GM12874 (cell line): ENCODE measurements around the gene RFK.

Experiments
- TF ChIP-seq, protein P1 (sequence below): IDR thresholded peaks from 2 replicates; pipeline ENCODE4 v1.5.1; 2011; ENCODE audit warnings: low read depth, mild to moderate bottlenecking, control low read depth, low read length, moderate library complexity; ENCODE audit not compliant: insufficient read depth

The RFK gene

DNA sequence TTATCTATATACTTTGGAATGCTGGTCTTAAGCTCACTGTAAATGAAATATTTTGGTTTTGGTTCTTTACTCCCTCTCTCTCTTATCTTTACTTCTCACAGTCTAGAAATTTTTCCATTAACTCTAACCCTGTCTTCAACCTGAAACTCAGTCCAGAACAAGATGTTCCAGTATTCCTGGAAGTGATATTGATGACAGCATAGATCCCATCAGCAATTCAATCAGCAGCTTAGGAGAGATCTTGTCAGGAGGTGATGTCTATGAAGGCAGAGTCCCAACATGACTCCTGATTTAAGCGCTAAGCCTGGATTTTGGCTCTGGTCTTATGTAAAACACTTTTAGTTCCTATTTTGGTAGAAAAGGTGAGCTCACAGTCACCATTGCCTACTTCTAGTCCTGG, 52.6 kb downstream of the RFK start:
- TF ChIP-seq, protein P1, sequence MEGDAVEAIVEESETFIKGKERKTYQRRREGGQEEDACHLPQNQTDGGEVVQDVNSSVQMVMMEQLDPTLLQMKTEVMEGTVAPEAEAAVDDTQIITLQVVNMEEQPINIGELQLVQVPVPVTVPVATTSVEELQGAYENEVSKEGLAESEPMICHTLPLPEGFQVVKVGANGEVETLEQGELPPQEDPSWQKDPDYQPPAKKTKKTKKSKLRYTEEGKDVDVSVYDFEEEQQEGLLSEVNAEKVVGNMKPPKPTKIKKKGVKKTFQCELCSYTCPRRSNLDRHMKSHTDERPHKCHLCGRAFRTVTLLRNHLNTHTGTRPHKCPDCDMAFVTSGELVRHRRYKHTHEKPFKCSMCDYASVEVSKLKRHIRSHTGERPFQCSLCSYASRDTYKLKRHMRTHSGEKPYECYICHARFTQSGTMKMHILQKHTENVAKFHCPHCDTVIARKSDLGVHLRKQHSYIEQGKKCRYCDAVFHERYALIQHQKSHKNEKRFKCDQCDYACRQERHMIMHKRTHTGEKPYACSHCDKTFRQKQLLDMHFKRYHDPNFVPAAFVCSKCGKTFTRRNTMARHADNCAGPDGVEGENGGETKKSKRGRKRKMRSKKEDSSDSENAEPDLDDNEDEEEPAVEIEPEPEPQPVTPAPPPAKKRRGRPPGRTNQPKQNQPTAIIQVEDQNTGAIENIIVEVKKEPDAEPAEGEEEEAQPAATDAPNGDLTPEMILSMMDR = no peak

- TF ChIP-seq, protein P1 = no peak
These were observed 55.8 kb downstream of the RFK start for GRCh38 chr9:76338418-76338817.

GRCh38 chr9:76336027-76336426, 58.2 kb downstream of the RFK start:
- TF ChIP-seq, protein P1 = no peak
